ENCODE data around the gene ELMO1.

DNA sequence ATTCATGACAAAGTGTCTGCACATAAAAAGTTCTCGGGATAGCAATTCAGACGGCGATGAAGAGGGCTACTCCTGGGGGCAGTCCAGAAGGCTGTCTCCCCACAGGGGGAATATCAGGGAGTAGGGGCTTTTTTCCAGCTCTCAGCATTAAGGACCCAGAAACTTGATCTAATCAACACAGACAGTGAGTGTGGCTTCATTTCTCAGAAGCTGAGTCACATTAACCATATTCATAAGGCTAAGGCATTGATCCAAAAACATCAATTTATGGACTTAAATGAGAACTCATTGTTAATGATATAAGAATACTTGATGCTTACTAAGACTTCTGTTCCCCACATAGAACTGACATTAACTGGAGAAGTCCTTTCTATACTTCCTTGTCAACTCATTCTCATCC, 636.9 kb downstream of the ELMO1 start:
- TF ChIP-seq, protein P1, sequence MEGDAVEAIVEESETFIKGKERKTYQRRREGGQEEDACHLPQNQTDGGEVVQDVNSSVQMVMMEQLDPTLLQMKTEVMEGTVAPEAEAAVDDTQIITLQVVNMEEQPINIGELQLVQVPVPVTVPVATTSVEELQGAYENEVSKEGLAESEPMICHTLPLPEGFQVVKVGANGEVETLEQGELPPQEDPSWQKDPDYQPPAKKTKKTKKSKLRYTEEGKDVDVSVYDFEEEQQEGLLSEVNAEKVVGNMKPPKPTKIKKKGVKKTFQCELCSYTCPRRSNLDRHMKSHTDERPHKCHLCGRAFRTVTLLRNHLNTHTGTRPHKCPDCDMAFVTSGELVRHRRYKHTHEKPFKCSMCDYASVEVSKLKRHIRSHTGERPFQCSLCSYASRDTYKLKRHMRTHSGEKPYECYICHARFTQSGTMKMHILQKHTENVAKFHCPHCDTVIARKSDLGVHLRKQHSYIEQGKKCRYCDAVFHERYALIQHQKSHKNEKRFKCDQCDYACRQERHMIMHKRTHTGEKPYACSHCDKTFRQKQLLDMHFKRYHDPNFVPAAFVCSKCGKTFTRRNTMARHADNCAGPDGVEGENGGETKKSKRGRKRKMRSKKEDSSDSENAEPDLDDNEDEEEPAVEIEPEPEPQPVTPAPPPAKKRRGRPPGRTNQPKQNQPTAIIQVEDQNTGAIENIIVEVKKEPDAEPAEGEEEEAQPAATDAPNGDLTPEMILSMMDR (IDR thresholded peaks at IDR 0.05), result no peak
- no peak for TF ChIP-seq EP300 (IDR thresholded peaks at IDR 0.05)

All from ovary (tissue), 3 donors.